PC-9 (cell line): Measurements from ENCODE around the gene GNL1. TPM values are rescaled to one million over a fixed set of nuclear protein-coding genes. Genes with fewer than 3 reads are reported as not detected.
"Not testable (repeated sequence)": the region's sequence is repeated elsewhere in the genome, so short reads cannot be mapped to it uniquely, and the experiment has no call there.

Source experiments
- BruUV-seq: library from RNA; stranded (reverse); fragments of 400-500 nt; replicated peaks from 2 replicates; lab custom pipeline; 2021; lab: Mats Ljungman, UMichigan
- CTCF ChIA-PET: fragments of 300-600 bp; sonication (Branson Sonifier 250); formaldehyde crosslinking; loops from one replicate; lab custom pipeline; 2022; ENCODE audit warnings: antibody characterized with exemption; lab: Charles Lee
- POLR2A ChIA-PET: fragments of 300-600 bp; sonication (Branson Sonifier 250); formaldehyde crosslinking; loops from one replicate; lab custom pipeline; 2022; ENCODE audit warnings: antibody characterized with exemption; ENCODE audit not compliant: unreplicated experiment; lab: Charles Lee
- DNase-seq, 2 experiments: peaks; one replicate each; pipeline versions ENCODE4 v3.0.0 to v3.0.0-alpha.2; 2015 to 2022; ENCODE audit warnings: mixed read lengths in 1 of 2
- H2AFZ ChIP-seq: fragments of 200-600 bp; sonication (generic); 2 replicates; pipeline ENCODE4 v1.8.1; 2017; ENCODE audit warnings: antibody characterized with exemption
- H3F3A ChIP-seq: fragments of 200-600 bp; sonication (generic); 2 replicates; pipeline ENCODE4 v1.8.1; 2017; ENCODE audit warnings: antibody characterized with exemption, mild to moderate bottlenecking, low read depth; ENCODE audit not compliant: insufficient read depth
- H3K27ac ChIP-seq: fragments of 200-600 bp; sonication (generic); 2 replicates; pipeline ENCODE4 v1.6.1; 2016; ENCODE audit warnings: mixed run types
- H3K27me3 ChIP-seq: fragments of 200-600 bp; sonication (generic); 2 replicates; pipeline ENCODE4 v1.6.1; 2016; ENCODE audit warnings: low read depth, mixed run types; ENCODE audit not compliant: insufficient read depth
- H3K36me3 ChIP-seq: fragments of 200-600 bp; sonication (generic); 2 replicates; pipeline ENCODE4 v1.6.1; 2016; ENCODE audit warnings: low read depth, mixed run types
- H3K4me1 ChIP-seq: fragments of 200-600 bp; sonication (generic); replicated peaks from 2 replicates; pipeline ENCODE4 v1.6.1; 2016; ENCODE audit warnings: mixed run types; ENCODE audit not compliant: insufficient read depth
- H3K4me2 ChIP-seq: fragments of 200-600 bp; sonication (generic); 2 replicates; pipeline ENCODE4 v1.6.1; 2017; ENCODE audit warnings: mixed run types
- H3K4me3 ChIP-seq: fragments of 200-600 bp; sonication (generic); 2 replicates; pipeline ENCODE4 v1.6.1; 2016; ENCODE audit warnings: mixed run types
- H3K79me2 ChIP-seq: fragments of 200-600 bp; sonication (generic); 2 replicates; pipeline ENCODE4 v1.6.1; 2017; ENCODE audit warnings: low read depth, mixed run types
- H3K9me2 ChIP-seq: fragments of 200-600 bp; sonication (generic); 2 replicates; pipeline ENCODE4 v1.8.1; 2017; ENCODE audit warnings: mild to moderate bottlenecking; ENCODE audit not compliant: insufficient read depth
- H3K9me3 ChIP-seq: fragments of 200-600 bp; sonication (generic); 2 replicates; pipeline ENCODE4 v1.8.1; 2016; ENCODE audit warnings: low read depth; ENCODE audit not compliant: insufficient read depth
- H4K20me1 ChIP-seq: fragments of 200-600 bp; sonication (generic); 2 replicates; pipeline ENCODE4 v1.8.1; 2017; ENCODE audit not compliant: insufficient read depth
- CTCF ChIP-seq: fragments of 200-600 bp; sonication (generic); conservative IDR thresholded peaks from 2 replicates; pipeline ENCODE4 v1.6.1; 2017; ENCODE audit warnings: mixed run types, antibody characterized with exemption, mild to moderate bottlenecking, moderate library complexity
- EZH2 ChIP-seq: fragments of 200-600 bp; sonication (generic); IDR thresholded peaks from 2 replicates; pipeline ENCODE4 v1.8.0; 2017; ENCODE audit warnings: antibody characterized with exemption, low read depth
- intact Hi-C: fragments of 100-400 bp; cut with micrococcal nuclease; formaldehyde crosslinking; loops from one replicate; pipeline ENCODE4 v1.10.0; 2022; ENCODE audit not compliant: unreplicated experiment
- total RNA-seq: library from RNA; stranded (reverse); gene quantifications from 2 replicates; pipeline ENCODE4 v1.2.3, GENCODE V29; 2021

GNL1 gene
- total RNA-seq, 1 experiment from 2014 or later: 114 TPM

GRCh38 chr6:30599625-30600324 lies 43.5 kb upstream of the GNL1 start:
- no peak overlapping the region for H2AFZ ChIP-seq
- H3K27ac ChIP-seq: no peak overlapping the region
- no TSS peak for BruUV-seq
- no peak for TF ChIP-seq CTCF
- TF ChIP-seq EZH2: no peak
- H3K27me3 ChIP-seq: no peaks in the 10 kb centered on the region
- POLR2A ChIA-PET: interaction anchor here (0.6 kb wide), 1 partner anchor 12 kb away, joined by 3 read pairs; no protein-coding TSS in a partner anchor
- H3K79me2 ChIP-seq: no peaks in the 10 kb centered on the region
- H3K36me3 ChIP-seq: peaks cover 28% of the 10 kb centered on the region
- H3K9me2 ChIP-seq: no peaks in the 10 kb centered on the region
- H3F3A ChIP-seq: peaks cover 59% of the 10 kb centered on the region
- intact Hi-C loops: no loop called here
- no peak for DNase-seq
- CTCF ChIA-PET: interaction anchor here (0.7 kb wide), 2 partner anchors 16 to 18 kb away, joined by 3 to 4 read pairs; no protein-coding TSS in a partner anchor
- H4K20me1 ChIP-seq: peaks cover 16% of the 10 kb centered on the region
- no peak overlapping the region for H3K4me3 ChIP-seq
- H3K4me2 ChIP-seq: no peak overlapping the region
- H3K9me3 ChIP-seq: no peaks in the 10 kb centered on the region
- H3K4me1 ChIP-seq: no peaks in the 10 kb centered on the region

GRCh38 chr6:30598912-30599624 lies 42.8 kb upstream of the GNL1 start:
- intact Hi-C loops: no loop called here
- CTCF ChIA-PET: interaction anchor here (0.7 to 1.5 kb wide), 3 partner anchors 15 to 54 kb away, joined by 3 to 4 read pairs (median 4); no protein-coding TSS in a partner anchor
- DNase-seq: no peak
- H3K9me3 ChIP-seq: no peaks in the 10 kb centered on the region
- no TSS peak for BruUV-seq
- no peak overlapping the region for H3K27ac ChIP-seq
- no peak overlapping the region for H2AFZ ChIP-seq
- H3K4me1 ChIP-seq: no peaks in the 10 kb centered on the region
- H4K20me1 ChIP-seq: peaks cover 9% of the 10 kb centered on the region
- no peak overlapping the region for H3K4me3 ChIP-seq
- no peak overlapping the region for H3K4me2 ChIP-seq
- POLR2A ChIA-PET: no interaction called here
- no peak for TF ChIP-seq EZH2
- TF ChIP-seq CTCF: no peak
- H3K27me3 ChIP-seq: no peaks in the 10 kb centered on the region
- peaks cover 26% of the 10 kb centered on the region for H3K36me3 ChIP-seq
- no peaks in the 10 kb centered on the region for H3K9me2 ChIP-seq
- peaks cover 66% of the 10 kb centered on the region for H3F3A ChIP-seq
- H3K79me2 ChIP-seq: no peaks in the 10 kb centered on the region

GRCh38 chr6:30597315-30598144 lies 41.2 kb upstream of the GNL1 start:
- H3K4me2 ChIP-seq, H3K4me1 ChIP-seq, BruUV-seq, H3K9me2 ChIP-seq, H3K27me3 ChIP-seq, H2AFZ ChIP-seq, H3K9me3 ChIP-seq, H3K27ac ChIP-seq, H4K20me1 ChIP-seq, H3K4me3 ChIP-seq, H3K79me2 ChIP-seq: not testable (repeated sequence)
- DNase-seq: peak; percentile 67 to 79
- intact Hi-C loops: loop anchor here (1.0 to 2.0 kb wide), 2 partner anchors 56 to 115 kb away; no protein-coding TSS in a partner anchor
- Histone ChIP-seq H3K36me3 (peaks cover 18% of the 10 kb centered on the region), H3F3A (peaks cover 68% of the 10 kb centered on the region)
- ChIA-PET CTCF (interaction anchor here (0.6 to 1.5 kb wide), 6 partner anchors 17 to 384 kb away, joined by 3 to 9 read pairs (median 4); no protein-coding TSS in a partner anchor), POLR2A (interaction anchor here (0.5 to 1.1 kb wide), 4 partner anchors 17 to 133 kb away, joined by 3 to 11 read pairs (median 6); no protein-coding TSS in a partner anchor)
- TF ChIP-seq CTCF: peak; percentile 83
